Liver (tissue), 9 donors: ENCODE data around the gene PARN. TPM values are rescaled to one million over a fixed set of nuclear protein-coding genes. Genes with fewer than 3 reads are reported as not detected.

Source experiments
- DNase-seq: peaks from one replicate; pipeline ENCODE4 v3.0.0-alpha.2; 2017; ENCODE audit warnings: low spot score
- H3K27ac ChIP-seq, 2 donors: one replicate each; pipeline ENCODE4 v1.7.0; 2013; ENCODE audit warnings: inconsistent platforms in 2 of 2, low read length in 2 of 2, control low read depth in 1 of 2, low read depth in 1 of 2, mild to moderate bottlenecking in 1 of 2
- H3K27me3 ChIP-seq, 4 donors: one replicate each; pipeline versions ENCODE4 v1.6.1 to v1.7.0; 2013; ENCODE audit warnings: low read length in 3 of 4, inconsistent platforms in 1 of 4, mild to moderate bottlenecking in 1 of 4, moderate library complexity in 1 of 4; ENCODE audit not compliant: control insufficient read depth in 4 of 4, insufficient read depth in 4 of 4
- H3K36me3 ChIP-seq, 4 donors: one replicate each; pipeline versions ENCODE4 v1.6.1 to v1.7.0; 2013; ENCODE audit warnings: low read length in 3 of 4, mild to moderate bottlenecking in 3 of 4, low read depth in 1 of 4, moderate library complexity in 1 of 4; ENCODE audit not compliant: control insufficient read depth in 4 of 4, insufficient read depth in 3 of 4
- H3K4me1 ChIP-seq, 4 donors: one replicate each; pipeline versions ENCODE4 v1.6.1 to v1.7.0; 2013; ENCODE audit warnings: low read length in 3 of 4, mild to moderate bottlenecking in 3 of 4, moderate library complexity in 1 of 4; ENCODE audit not compliant: control insufficient read depth in 4 of 4, insufficient read depth in 4 of 4
- H3K4me3 ChIP-seq, 3 donors: one replicate each; pipeline versions ENCODE4 v1.6.1 to v1.7.0; 2013; ENCODE audit warnings: low read length in 3 of 3, control low read depth in 1 of 3, low read depth in 1 of 3, mild to moderate bottlenecking in 1 of 3
- H3K9ac ChIP-seq, 2 donors: one replicate each; pipeline ENCODE4 v1.7.0; 2013; ENCODE audit warnings: low read length in 2 of 2, mild to moderate bottlenecking in 2 of 2, moderate library complexity in 2 of 2, control low read depth in 1 of 2, low read depth in 1 of 2
- H3K9me3 ChIP-seq, 4 donors: one replicate each; pipeline versions ENCODE4 v1.6.1 to v1.7.0; 2013; ENCODE audit warnings: low read length in 3 of 4; ENCODE audit not compliant: control insufficient read depth in 4 of 4
- ATF3 ChIP-seq: IDR thresholded peaks from 2 replicates; pipeline ENCODE4 v1.6.1; 2016; ENCODE audit warnings: antibody characterized with exemption
- EGR1 ChIP-seq, 2 donors: IDR thresholded peaks; 2 replicates each; pipeline ENCODE4 v1.6.1; 2016 to 2018; ENCODE audit warnings: antibody characterized with exemption in 2 of 2, low read depth in 2 of 2
- FOXA1 ChIP-seq: IDR thresholded peaks from 2 replicates; pipeline ENCODE4 v1.6.1; 2016; ENCODE audit warnings: antibody characterized with exemption
- FOXA2 ChIP-seq: IDR thresholded peaks from 2 replicates; pipeline ENCODE4 v1.6.1; 2016; ENCODE audit warnings: antibody characterized with exemption
- GABPA ChIP-seq, 2 donors: IDR thresholded peaks in 1 of 2; conservative IDR thresholded peaks in 1 of 2; 2 replicates each; pipeline ENCODE4 v1.6.1; 2016; ENCODE audit warnings: antibody characterized with exemption in 2 of 2, mild to moderate bottlenecking in 1 of 2, moderate library complexity in 1 of 2
- HNF4A ChIP-seq, 2 donors: conservative IDR thresholded peaks; 2 replicates each; pipeline ENCODE4 v1.6.1; 2016; ENCODE audit warnings: antibody characterized with exemption in 2 of 2, mild to moderate bottlenecking in 2 of 2
- HNF4G ChIP-seq: IDR thresholded peaks from 2 replicates; pipeline ENCODE4 v1.6.1; 2016; ENCODE audit warnings: antibody characterized with exemption
- MAX ChIP-seq: IDR thresholded peaks from 2 replicates; pipeline ENCODE4 v1.6.1; 2016; ENCODE audit warnings: antibody characterized with exemption
- NR2F2 ChIP-seq: IDR thresholded peaks from 2 replicates; pipeline ENCODE4 v1.6.1; 2016; ENCODE audit warnings: antibody characterized with exemption
- RAD21 ChIP-seq, 2 donors: IDR thresholded peaks; 2 replicates each; pipeline ENCODE4 v1.6.1; 2016; ENCODE audit warnings: antibody characterized with exemption in 2 of 2, mild to moderate bottlenecking in 2 of 2
- REST ChIP-seq: IDR thresholded peaks from 2 replicates; pipeline ENCODE4 v1.6.1; 2016; ENCODE audit warnings: antibody characterized with exemption, mild to moderate bottlenecking
- RXRA ChIP-seq, 2 donors: IDR thresholded peaks; 2 replicates each; pipeline ENCODE4 v1.6.1; 2017 to 2018; ENCODE audit warnings: antibody characterized with exemption in 2 of 2, mild to moderate bottlenecking in 1 of 2
- TAF1 ChIP-seq: conservative IDR thresholded peaks from 2 replicates; pipeline ENCODE4 v1.6.1; 2016; ENCODE audit warnings: antibody characterized with exemption, mild to moderate bottlenecking
- YY1 ChIP-seq: IDR thresholded peaks from 2 replicates; pipeline ENCODE4 v1.6.1; 2016; ENCODE audit warnings: antibody characterized with exemption, mild to moderate bottlenecking
- ZBTB33 ChIP-seq: IDR thresholded peaks from 2 replicates; pipeline ENCODE4 v1.6.1; 2016; ENCODE audit warnings: antibody characterized with exemption
- WGBS: extraction: QIAGEN DNeasy Blood & Tissue Kit; methylation state at CpG from one replicate; pipeline ENCODE4 v1.1.7; 2013; 5-methylcytosine and 5-hydroxymethylcytosine counted together
- polyA plus RNA-seq, 2 donors: library from polyadenylated mRNA; stranded (reverse) in 1 of 2; unstranded in 1 of 2; fragments of 200-250 nt in 1 of 2; fragments of >200 nt in 1 of 2; fragmentation: Nextera tagmentation in 1 of 2; extraction: Ambion mirVana in 1 of 2; gene quantifications; one replicate each; pipeline versions ENCODE4 v1.2.1 to v1.2.3, GENCODE V29; 2013 to 2015
- total RNA-seq, 2 donors: library from RNA; depleted of rRNA; stranded (reverse); fragments of >200 nt; gene quantifications; one replicate each; pipeline ENCODE4 v1.2.3, GENCODE V29; 2014
- TF ChIP-seq, protein P1 (sequence below): fragments of 150-350 bp; IDR thresholded peaks from 2 replicates; pipeline ENCODE4 v1.5.1; 2017; ENCODE audit warnings: improper control_type of control experiment, low read depth, low read length; ENCODE audit not compliant: missing input control
- donor health status: healthy.
- donor health status: healthy.
- donor health status: healthy.
- donor health status: healthy.
- donor health status: healthy.

Gene PARN
- total and polyA plus RNA-seq, 4 donors = 7.9 to 19.7 (median 9.7) TPM

DNA sequence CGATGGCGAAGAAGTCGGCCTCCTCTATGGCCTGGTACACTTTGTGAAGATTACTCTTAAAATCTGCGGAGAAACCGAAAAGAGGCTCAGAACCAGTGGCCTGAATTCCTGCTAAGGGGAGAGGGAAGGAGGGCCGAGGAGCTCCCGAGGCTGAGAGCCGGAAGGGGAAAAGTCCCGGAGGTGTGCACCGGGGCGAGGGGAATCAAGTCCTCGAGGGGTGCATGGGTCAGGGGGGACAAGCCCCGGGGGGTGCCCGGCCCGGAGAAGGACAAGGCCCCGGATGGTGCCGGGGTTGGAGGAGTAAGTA lies 495 bp downstream of the PARN start:
- peaks cover 6 to 21% (median 13%) of the 10 kb centered on the region in 4 donors for H3K36me3 ChIP-seq
- H3K9me3 ChIP-seq = no peaks in the 10 kb centered on the region
- no peak for DNase-seq
- TF ChIP-seq ZBTB33 (no peak), TAF1 (no peak), HNF4G (no peak), NR2F2 (no peak), FOXA2 (no peak), REST (no peak), EGR1 (IDR thresholded peaks at IDR 0.05; ENCODE audit: low read depth in 2 of 2) (no peak), GABPA (IDR thresholded peaks at IDR 0.05 in 1 of 2, conservative IDR thresholded peaks at IDR 0.05 in 1 of 2) (no peak), RAD21 (IDR thresholded peaks at IDR 0.05) (no peak), ATF3 (no peak), FOXA1 (no peak), RXRA (IDR thresholded peaks at IDR 0.05) (no peak), YY1 (no peak), HNF4A (conservative IDR thresholded peaks at IDR 0.05) (no peak), MAX (no peak)
- TF ChIP-seq, protein P1, sequence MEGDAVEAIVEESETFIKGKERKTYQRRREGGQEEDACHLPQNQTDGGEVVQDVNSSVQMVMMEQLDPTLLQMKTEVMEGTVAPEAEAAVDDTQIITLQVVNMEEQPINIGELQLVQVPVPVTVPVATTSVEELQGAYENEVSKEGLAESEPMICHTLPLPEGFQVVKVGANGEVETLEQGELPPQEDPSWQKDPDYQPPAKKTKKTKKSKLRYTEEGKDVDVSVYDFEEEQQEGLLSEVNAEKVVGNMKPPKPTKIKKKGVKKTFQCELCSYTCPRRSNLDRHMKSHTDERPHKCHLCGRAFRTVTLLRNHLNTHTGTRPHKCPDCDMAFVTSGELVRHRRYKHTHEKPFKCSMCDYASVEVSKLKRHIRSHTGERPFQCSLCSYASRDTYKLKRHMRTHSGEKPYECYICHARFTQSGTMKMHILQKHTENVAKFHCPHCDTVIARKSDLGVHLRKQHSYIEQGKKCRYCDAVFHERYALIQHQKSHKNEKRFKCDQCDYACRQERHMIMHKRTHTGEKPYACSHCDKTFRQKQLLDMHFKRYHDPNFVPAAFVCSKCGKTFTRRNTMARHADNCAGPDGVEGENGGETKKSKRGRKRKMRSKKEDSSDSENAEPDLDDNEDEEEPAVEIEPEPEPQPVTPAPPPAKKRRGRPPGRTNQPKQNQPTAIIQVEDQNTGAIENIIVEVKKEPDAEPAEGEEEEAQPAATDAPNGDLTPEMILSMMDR = no peak
- H3K27me3 ChIP-seq = no peaks in the 10 kb centered on the region
- 3% methylated on average over 17 of the region's 17 CpGs for WGBS
- H3K4me1 ChIP-seq = peaks cover 8 to 38% (median 22%) of the 10 kb centered on the region in 4 donors
- H3K4me3 ChIP-seq = peak overlapping the region; percentile 70 to 96 (median 83)
- peak overlapping the region; percentile 93 to 97 for H3K9ac ChIP-seq
- peak overlapping the region; percentile 86 to 91 for H3K27ac ChIP-seq
